ENCODE data around the gene GALNT2.

GALNT2 gene

GRCh38 chr1:230066466-230067404 is at the start of gene GALNT2:
TSS of gene GALNT2 (plus strand) at chr1:230067238. CDS start at chr1:230067281, 43 bp downstream.
- no peaks in the 10 kb centered on the region; the same call in 1 of the 2 replicates for H3K9me3 ChIP-seq (ENCODE audit: low read depth, low read length)
- H3K4me3 ChIP-seq = peak within 1 kb of the TSS; percentile 95
- no peaks in the 10 kb centered on the region for H3K36me3 ChIP-seq (ENCODE audit: insufficient read depth, low read length)
- no peak for DNase-seq (ENCODE audit: low read depth, low spot score)
- no peak for TF ChIP-seq EZH2 (IDR thresholded peaks at IDR 0.05)
- no peak for TF ChIP-seq FOXP2 (optimal IDR thresholded peaks at IDR 0.05; ENCODE audit: control extremely low read depth, extremely low read length, insufficient read depth)
- no peak; the same call in 1 of the 2 replicates for TF ChIP-seq POLR2AphosphoS5 (IDR thresholded peaks at IDR 0.05; ENCODE audit: borderline replicate concordance, low read depth, low read length)
- peak within 1 kb of the TSS; percentile 60; the same call in 1 of the 2 replicates for H3K27ac ChIP-seq
- H3K9ac ChIP-seq (ENCODE audit: insufficient read length) = peak within 1 kb of the TSS; percentile 75

DNA sequence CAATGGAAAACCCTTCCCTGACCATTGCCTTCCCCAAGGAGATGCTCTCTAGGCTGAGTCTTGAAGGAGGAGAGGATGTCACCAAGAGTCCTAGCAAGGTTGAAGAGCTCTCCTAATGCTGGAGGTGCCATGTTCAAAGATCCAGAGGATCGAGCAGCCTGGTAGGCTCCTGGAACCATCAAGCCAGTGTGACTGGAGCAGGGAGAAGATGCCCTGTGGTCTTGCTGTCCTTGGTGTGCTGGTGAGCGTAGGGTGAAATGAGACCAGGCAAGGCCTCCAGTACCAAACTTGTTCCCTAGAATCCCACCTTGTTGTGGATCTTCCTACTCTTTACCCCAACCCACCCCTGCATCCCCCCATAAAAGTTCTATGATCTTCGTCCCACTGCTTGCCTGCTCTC is 46.6 kb upstream of the GALNT2 start:
- no peak overlapping the region for H3K9ac ChIP-seq (ENCODE audit: insufficient read length)
- no peaks in the 10 kb centered on the region for H3K9me3 ChIP-seq (ENCODE audit: low read depth, low read length)
- no peak for DNase-seq (ENCODE audit: low read depth, low spot score)
- TF ChIP-seq POLR2AphosphoS5 (IDR thresholded peaks at IDR 0.05; ENCODE audit: borderline replicate concordance, low read depth, low read length) (no peak), FOXP2 (optimal IDR thresholded peaks at IDR 0.05; ENCODE audit: control extremely low read depth, extremely low read length, insufficient read depth) (no peak), EZH2 (IDR thresholded peaks at IDR 0.05) (no peak)
- no peak overlapping the region for H3K4me3 ChIP-seq
- H3K27ac ChIP-seq = no peak overlapping the region
- no peaks in the 10 kb centered on the region for H3K36me3 ChIP-seq (ENCODE audit: insufficient read depth, low read length)

GRCh38 chr1:230022666-230023380 is 44.2 kb upstream of the GALNT2 start:
- TF ChIP-seq FOXP2 (optimal IDR thresholded peaks at IDR 0.05; ENCODE audit: control extremely low read depth, extremely low read length, insufficient read depth) (no peak), POLR2AphosphoS5 (IDR thresholded peaks at IDR 0.05; ENCODE audit: borderline replicate concordance, low read depth, low read length) (no peak), EZH2 (IDR thresholded peaks at IDR 0.05) (no peak)
- no peak overlapping the region for H3K4me3 ChIP-seq
- H3K9me3 ChIP-seq (ENCODE audit: low read depth, low read length) = no peaks in the 10 kb centered on the region
- no peak for DNase-seq (ENCODE audit: low read depth, low spot score)
- H3K36me3 ChIP-seq (ENCODE audit: insufficient read depth, low read length) = no peaks in the 10 kb centered on the region
- no peak overlapping the region for H3K27ac ChIP-seq
- no peak overlapping the region for H3K9ac ChIP-seq (ENCODE audit: insufficient read length)

GRCh38 chr1:230025686-230026085 is 41.4 kb upstream of the GALNT2 start:
- H3K27ac ChIP-seq = no peak overlapping the region
- no peaks in the 10 kb centered on the region for H3K36me3 ChIP-seq (ENCODE audit: insufficient read depth, low read length)
- H3K9me3 ChIP-seq (ENCODE audit: low read depth, low read length) = no peaks in the 10 kb centered on the region
- no peak for TF ChIP-seq EZH2 (IDR thresholded peaks at IDR 0.05)
- TF ChIP-seq FOXP2 (optimal IDR thresholded peaks at IDR 0.05; ENCODE audit: control extremely low read depth, extremely low read length, insufficient read depth) = no peak
- no peak for TF ChIP-seq POLR2AphosphoS5 (IDR thresholded peaks at IDR 0.05; ENCODE audit: borderline replicate concordance, low read depth, low read length)
- DNase-seq (ENCODE audit: low read depth, low spot score) = no peak
- no peak overlapping the region for H3K9ac ChIP-seq (ENCODE audit: insufficient read length)
- H3K4me3 ChIP-seq = no peak overlapping the region

- no peak overlapping the region for H3K4me3 ChIP-seq
- DNase-seq (ENCODE audit: low read depth, low spot score) = no peak
- H3K9me3 ChIP-seq (ENCODE audit: low read depth, low read length) = no peaks in the 10 kb centered on the region
- no peak overlapping the region for H3K27ac ChIP-seq
- H3K9ac ChIP-seq (ENCODE audit: insufficient read length) = no peak overlapping the region
- no peaks in the 10 kb centered on the region for H3K36me3 ChIP-seq (ENCODE audit: insufficient read depth, low read length)
- TF ChIP-seq POLR2AphosphoS5 (IDR thresholded peaks at IDR 0.05; ENCODE audit: borderline replicate concordance, low read depth, low read length) = no peak
- no peak for TF ChIP-seq EZH2 (IDR thresholded peaks at IDR 0.05)
- TF ChIP-seq FOXP2 (optimal IDR thresholded peaks at IDR 0.05; ENCODE audit: control extremely low read depth, extremely low read length, insufficient read depth) = no peak
Measured at GRCh38 chr1:230026139-230026538, 40.9 kb upstream of the GALNT2 start.

DNA sequence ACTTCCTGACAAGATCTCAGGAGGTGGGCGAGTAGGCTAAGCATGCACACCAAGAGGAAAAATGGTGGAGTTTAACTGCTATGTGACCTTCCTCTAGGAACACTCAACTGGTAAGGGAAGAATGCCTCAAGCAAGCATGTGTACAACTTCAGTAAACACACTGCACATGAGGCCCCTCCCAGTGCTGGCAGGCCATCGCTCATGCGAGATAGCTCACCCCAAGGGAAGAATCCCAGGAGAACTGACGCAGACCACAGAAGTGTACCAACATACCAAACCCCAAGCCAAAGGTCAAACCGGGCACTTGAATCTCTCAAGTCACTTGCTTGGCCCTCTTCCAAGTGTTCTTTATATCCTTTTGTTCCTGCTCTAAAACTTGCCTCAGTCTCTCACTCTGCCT is 40.5 kb upstream of the GALNT2 start:
- no peak overlapping the region for H3K9ac ChIP-seq (ENCODE audit: insufficient read length)
- no peak overlapping the region for H3K4me3 ChIP-seq
- H3K27ac ChIP-seq = no peak overlapping the region
- H3K36me3 ChIP-seq (ENCODE audit: insufficient read depth, low read length) = no peaks in the 10 kb centered on the region
- TF ChIP-seq EZH2 (IDR thresholded peaks at IDR 0.05) = no peak
- TF ChIP-seq POLR2AphosphoS5 (IDR thresholded peaks at IDR 0.05; ENCODE audit: borderline replicate concordance, low read depth, low read length) = no peak
- TF ChIP-seq FOXP2 (optimal IDR thresholded peaks at IDR 0.05; ENCODE audit: control extremely low read depth, extremely low read length, insufficient read depth) = no peak
- no peak for DNase-seq (ENCODE audit: low read depth, low spot score)
- H3K9me3 ChIP-seq (ENCODE audit: low read depth, low read length) = no peaks in the 10 kb centered on the region

- no peak for DNase-seq (ENCODE audit: low read depth, low spot score)
- H3K27ac ChIP-seq = no peak overlapping the region
- no peaks in the 10 kb centered on the region for H3K9me3 ChIP-seq (ENCODE audit: low read depth, low read length)
- TF ChIP-seq POLR2AphosphoS5 (IDR thresholded peaks at IDR 0.05; ENCODE audit: borderline replicate concordance, low read depth, low read length) (no peak), EZH2 (IDR thresholded peaks at IDR 0.05) (no peak), FOXP2 (optimal IDR thresholded peaks at IDR 0.05; ENCODE audit: control extremely low read depth, extremely low read length, insufficient read depth) (no peak)
- H3K4me3 ChIP-seq = no peak overlapping the region
- H3K9ac ChIP-seq (ENCODE audit: insufficient read length) = no peak overlapping the region
- no peaks in the 10 kb centered on the region for H3K36me3 ChIP-seq (ENCODE audit: insufficient read depth, low read length)
Measured at GRCh38 chr1:230028602-230029223, 38.3 kb upstream of the GALNT2 start.
